Measurements from ENCODE around the gene PLB1. TPM values are rescaled to one million over a fixed set of nuclear protein-coding genes. Genes with fewer than 3 reads are reported as not detected.
A peak's percentile ranks its signal among the peaks of the same experiment; 100 is the strongest.
"Not testable (repeated sequence)": the region's sequence is repeated elsewhere in the genome, so short reads cannot be mapped to it uniquely, and the experiment has no call there.

The PLB1 gene
- total RNA-seq, 4 donors from 2014 or later = 3.0 to 14.5 (median 10.5) TPM

- Histone ChIP-seq H3K27ac (peak overlapping the region; percentile 88 to 93 (median 91)), H3K4me3 (peak overlapping the region in 1 of 2 donors; percentile 29), H3K27me3 (no peaks in the 10 kb centered on the region), H3K4me1 (peaks cover 6 to 79% (median 35%) of the 10 kb centered on the region in 3 donors), H3K36me3 (no peaks in the 10 kb centered on the region), H3K9me3 (no peaks in the 10 kb centered on the region)
- 17 to 22% methylated on average over 13 to 20 of the region's 22 CpGs for WGBS, 2 donors (ENCODE audit: low coverage in 1 of 2)
- ATAC-seq = peak; percentile 48
- TF ChIP-seq POLR2AphosphoS5 (IDR thresholded peaks at IDR 0.05) = peak; percentile 21
- no peak for TF ChIP-seq CTCF (IDR thresholded peaks at IDR 0.05)
- TF ChIP-seq POLR2A (IDR thresholded peaks at IDR 0.05) = peak in 1 of 2 donors; percentile 7
- TF ChIP-seq EP300 (IDR thresholded peaks at IDR 0.05) = no peak
Observed at GRCh38 chr2:28664120-28664842, 168.4 kb downstream of the PLB1 start.

- peak; percentile 75 for ATAC-seq
- 0 to 14% methylated on average over 1 to 5 of the region's 8 CpGs for WGBS, 2 donors (ENCODE audit: low coverage in 1 of 2)
- Histone ChIP-seq H3K27me3 (no peaks in the 10 kb centered on the region), H3K4me1 (peaks cover 6 to 72% (median 35%) of the 10 kb centered on the region in 3 donors), H3K36me3 (no peaks in the 10 kb centered on the region), H3K4me3 (peak overlapping the region in 1 of 2 donors; percentile 29), H3K9me3 (no peaks in the 10 kb centered on the region), H3K27ac (peak overlapping the region; percentile 88 to 93 (median 91))
- TF ChIP-seq EP300 (IDR thresholded peaks at IDR 0.05) (no peak), POLR2AphosphoS5 (IDR thresholded peaks at IDR 0.05) (peak; percentile 93), POLR2A (IDR thresholded peaks at IDR 0.05) (peak in 1 of 2 donors; percentile 27), CTCF (IDR thresholded peaks at IDR 0.05) (no peak)
Observed at GRCh38 chr2:28665041-28665704, 169.3 kb downstream of the PLB1 start.

GRCh38 chr2:28665811-28666377, 170.0 kb downstream of the PLB1 start:
- 63 to 81% methylated on average over 3 to 4 of the region's 4 CpGs for WGBS, 2 donors (ENCODE audit: low coverage in 1 of 2)
- not testable (repeated sequence) for H3K9me3 ChIP-seq, H3K4me3 ChIP-seq, H3K27me3 ChIP-seq, ATAC-seq, H3K36me3 ChIP-seq
- Histone ChIP-seq H3K4me1 (peaks cover 4 to 71% (median 32%) of the 10 kb centered on the region in 3 donors), H3K27ac (peak overlapping the region; percentile 88 to 93 (median 91))

- no peaks in the 10 kb centered on the region for H3K27me3 ChIP-seq
- H3K4me3 ChIP-seq = no peak overlapping the region
- peaks cover 4 to 71% (median 26%) of the 10 kb centered on the region in 3 donors for H3K4me1 ChIP-seq
- ATAC-seq = no peak
- TF ChIP-seq POLR2AphosphoS5 (IDR thresholded peaks at IDR 0.05) (peak; percentile 59), EP300 (IDR thresholded peaks at IDR 0.05) (no peak)
- H3K9me3 ChIP-seq = no peaks in the 10 kb centered on the region
- WGBS, 2 donors (ENCODE audit: low coverage in 1 of 2) = 37 to 42% methylated on average over 2 to 5 of the region's 8 CpGs
- peak overlapping the region; percentile 88 to 93 (median 91) for H3K27ac ChIP-seq
- H3K36me3 ChIP-seq = no peaks in the 10 kb centered on the region
Observed at GRCh38 chr2:28666496-28667184, 170.8 kb downstream of the PLB1 start.

GRCh38 chr2:28667261-28667660, 171.4 kb downstream of the PLB1 start:
- TF ChIP-seq CTCF (IDR thresholded peaks at IDR 0.05) (no peak), POLR2AphosphoS5 (IDR thresholded peaks at IDR 0.05) (no peak), EP300 (IDR thresholded peaks at IDR 0.05) (no peak), POLR2A (IDR thresholded peaks at IDR 0.05) (no peak)
- H3K9me3 ChIP-seq = no peaks in the 10 kb centered on the region
- H3K4me1 ChIP-seq = peaks cover 4 to 68% (median 20%) of the 10 kb centered on the region in 3 donors
- no peaks in the 10 kb centered on the region for H3K36me3 ChIP-seq
- H3K27me3 ChIP-seq = no peaks in the 10 kb centered on the region
- H3K4me3 ChIP-seq = no peak overlapping the region
- peak overlapping the region in 3 of 4 donors; percentile 88 to 92 (median 90) for H3K27ac ChIP-seq
- 88 to 94% methylated on average over 3 to 5 of the region's 6 CpGs for WGBS, 2 donors (ENCODE audit: low coverage in 1 of 2)
- ATAC-seq = no peak
